ENCODE measurements around the gene STK26. TPM values are rescaled to one million over a fixed set of nuclear protein-coding genes. Genes with fewer than 3 reads are reported as not detected.

The STK26 gene
- total RNA-seq, 4 donors from 2014 or later: 4.9 to 7.5 (median 5.6) TPM

GRCh38 chrX:132025041-132025440, 1.9 kb downstream of the STK26 start:
- H3K27me3 ChIP-seq: no peaks in the 10 kb centered on the region
- no peaks in the 10 kb centered on the region for H3K9me3 ChIP-seq
- no peaks in the 10 kb centered on the region for H3K36me3 ChIP-seq
- no peak overlapping the region for H3K27ac ChIP-seq
- H3K4me1 ChIP-seq: no peaks in the 10 kb centered on the region
- no peak overlapping the region for H3K4me3 ChIP-seq (replicated peaks in 1 of 3)
- DNase-seq: no peak
- intact Hi-C loops (cut with DNase I): no loop called here
- WGBS, 2 donors: 79 to 90% methylated on average over 8 of the region's 8 CpGs
- TF ChIP-seq CTCF (IDR thresholded peaks at IDR 0.05): no peak
- no peak for TF ChIP-seq POLR2A (IDR thresholded peaks at IDR 0.05)

GRCh38 chrX:132030264-132030663, 7.2 kb downstream of the STK26 start:
- Histone ChIP-seq H3K9me3 (no peaks in the 10 kb centered on the region), H3K4me1 (no peaks in the 10 kb centered on the region), H3K4me3 (replicated peaks in 1 of 3) (no peak overlapping the region), H3K27me3 (no peaks in the 10 kb centered on the region), H3K27ac (no peak overlapping the region), H3K36me3 (no peaks in the 10 kb centered on the region)
- intact Hi-C loops (cut with DNase I): no loop called here
- TF ChIP-seq POLR2A (IDR thresholded peaks at IDR 0.05) (no peak), CTCF (IDR thresholded peaks at IDR 0.05) (no peak)
- no peak for DNase-seq

- H3K9me3 ChIP-seq: no peaks in the 10 kb centered on the region
- H3K27me3 ChIP-seq: peaks cover 8% of the 10 kb centered on the region
- 65 to 73% methylated on average over 4 of the region's 4 CpGs for WGBS, 2 donors
- H3K4me3 ChIP-seq (replicated peaks in 1 of 3): no peak overlapping the region
- no peaks in the 10 kb centered on the region for H3K4me1 ChIP-seq
- no peak for DNase-seq
- intact Hi-C loops (cut with DNase I): no loop called here
- TF ChIP-seq CTCF (IDR thresholded peaks at IDR 0.05): no peak
- TF ChIP-seq POLR2A (IDR thresholded peaks at IDR 0.05): no peak
- H3K36me3 ChIP-seq: no peaks in the 10 kb centered on the region
- no peak overlapping the region for H3K27ac ChIP-seq
Measured at GRCh38 chrX:132031867-132032266, 8.8 kb downstream of the STK26 start.

GRCh38 chrX:132033166-132033565, 10.1 kb downstream of the STK26 start:
- H3K27me3 ChIP-seq: peaks cover 8% of the 10 kb centered on the region
- WGBS, 2 donors: 89 to 100% methylated on average over 3 of the region's 3 CpGs
- DNase-seq: no peak

GRCh38 chrX:132034648-132035047, 11.5 kb downstream of the STK26 start:
- H3K4me3 ChIP-seq (replicated peaks in 1 of 3): no peak overlapping the region
- no peak for DNase-seq
- intact Hi-C loops (cut with DNase I): no loop called here
- no peaks in the 10 kb centered on the region for H3K36me3 ChIP-seq
- H3K27ac ChIP-seq: no peak overlapping the region
- WGBS, 2 donors: 86 to 92% methylated on average over 3 of the region's 3 CpGs
- peaks cover 8% of the 10 kb centered on the region for H3K27me3 ChIP-seq
- no peaks in the 10 kb centered on the region for H3K4me1 ChIP-seq
- TF ChIP-seq CTCF (IDR thresholded peaks at IDR 0.05) (no peak), POLR2A (IDR thresholded peaks at IDR 0.05) (no peak)
- H3K9me3 ChIP-seq: no peaks in the 10 kb centered on the region

More at GRCh38 chrX:132033166-132033565, 10.1 kb downstream of the STK26 start:
- H3K4me3 ChIP-seq (replicated peaks in 1 of 3): no peak overlapping the region
- intact Hi-C loops (cut with DNase I): no loop called here
- H3K4me1 ChIP-seq: no peaks in the 10 kb centered on the region
- no peak overlapping the region for H3K27ac ChIP-seq
- TF ChIP-seq POLR2A (IDR thresholded peaks at IDR 0.05) (no peak), CTCF (IDR thresholded peaks at IDR 0.05) (no peak)
- no peaks in the 10 kb centered on the region for H3K9me3 ChIP-seq
- H3K36me3 ChIP-seq: no peaks in the 10 kb centered on the region
